ENCODE measurements around the gene NRDE2. TPM values are rescaled to one million over a fixed set of nuclear protein-coding genes. Genes with fewer than 3 reads are reported as not detected.

The NRDE2 gene
- total RNA-seq, 6 experiments from 2014 or later = 7.9 to 16.3 (median 13.8) TPM

DNA sequence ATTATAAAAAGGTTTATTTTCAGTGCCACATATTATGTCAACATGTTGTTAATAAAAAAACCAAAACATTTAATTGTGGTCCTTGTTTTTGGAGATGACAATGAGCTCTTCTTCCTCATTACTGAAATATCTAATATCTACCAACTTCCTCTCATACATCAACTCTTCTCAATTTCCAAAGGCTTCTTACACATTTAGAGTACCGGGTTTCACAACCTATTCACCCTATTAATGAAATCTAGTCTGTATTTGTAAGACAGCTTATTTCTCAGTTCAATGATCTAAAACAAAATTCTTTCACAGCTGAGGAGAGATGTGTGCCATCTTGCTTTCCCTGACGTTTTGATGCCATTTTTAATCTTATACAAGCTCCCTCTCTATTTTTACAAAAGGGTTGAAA lies 14.5 kb downstream of the NRDE2 start:
- no peak for ATAC-seq
- no peak for DNase-seq
- peaks cover 0 to 11% (median 3%) of the 10 kb centered on the region in 4 donors for H3K4me1 ChIP-seq
- H3K27ac ChIP-seq = no peak overlapping the region
- 53% methylated on average over 2 of the region's 2 CpGs for WGBS (ENCODE audit: insufficient coverage, low coverage, low lambda C conversion rate, missing lambda C conversion rate)
- intact Hi-C loops (cut with DNase I) = no loop called here
- no peak overlapping the region for H3K4me3 ChIP-seq
- H3K9me3 ChIP-seq = no peaks in the 10 kb centered on the region
- H3K36me3 ChIP-seq = peaks cover 0 to 30% (median 4%) of the 10 kb centered on the region in 4 donors
- no peaks in the 10 kb centered on the region for H3K27me3 ChIP-seq
- no peak for TF ChIP-seq POLR2A (IDR thresholded peaks at IDR 0.05)
- no peak for TF ChIP-seq CTCF (IDR thresholded peaks at IDR 0.05)

DNA sequence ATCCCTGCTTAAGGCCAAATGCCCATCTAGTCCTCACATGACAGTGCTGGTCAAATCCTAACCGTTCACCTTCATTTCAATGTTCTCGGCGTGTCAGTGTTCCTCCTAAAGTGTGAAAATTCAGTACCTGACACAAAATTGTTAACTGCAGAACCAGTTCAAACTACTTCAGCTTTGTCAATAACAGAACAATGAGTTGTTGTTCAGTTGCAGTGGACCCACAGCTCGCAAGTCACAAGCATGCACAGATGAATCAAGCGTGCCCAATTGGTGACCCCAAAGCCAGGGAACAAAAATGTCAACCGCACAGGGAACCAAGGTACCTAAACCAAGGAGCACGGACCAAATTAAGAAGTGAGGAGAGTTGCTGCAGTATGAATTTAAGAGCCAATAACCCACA lies 23.2 kb downstream of the NRDE2 start:
- Histone ChIP-seq H3K4me3 (no peak overlapping the region), H3K27ac (no peak overlapping the region), H3K9me3 (no peaks in the 10 kb centered on the region), H3K4me1 (peaks cover 0 to 10% (median 4%) of the 10 kb centered on the region in 4 donors), H3K36me3 (peaks cover 0 to 26% (median 2%) of the 10 kb centered on the region in 4 donors), H3K27me3 (no peaks in the 10 kb centered on the region)
- DNase-seq (no peak), ATAC-seq (no peak)
- 88% methylated on average over 7 of the region's 7 CpGs for WGBS (ENCODE audit: insufficient coverage, low coverage, low lambda C conversion rate, missing lambda C conversion rate)
- intact Hi-C loops (cut with DNase I) = no loop called here
- TF ChIP-seq POLR2A (IDR thresholded peaks at IDR 0.05) (no peak), CTCF (IDR thresholded peaks at IDR 0.05) (no peak)

- 32% methylated on average over 4 of the region's 4 CpGs for WGBS (ENCODE audit: insufficient coverage, low coverage, low lambda C conversion rate, missing lambda C conversion rate)
- no peaks in the 10 kb centered on the region for H3K27me3 ChIP-seq
- ATAC-seq = peak in 3 of 4 donors; percentile 13 to 56 (median 13)
- no peak for DNase-seq
- no peaks in the 10 kb centered on the region for H3K9me3 ChIP-seq
- peaks cover 0 to 18% (median 0%) of the 10 kb centered on the region in 4 donors for H3K36me3 ChIP-seq
- intact Hi-C loops (cut with DNase I) = no loop called here
- peaks cover 0 to 32% (median 11%) of the 10 kb centered on the region in 4 donors for H3K4me1 ChIP-seq
- H3K27ac ChIP-seq = no peak overlapping the region
- H3K4me3 ChIP-seq = no peak overlapping the region
- TF ChIP-seq CTCF (IDR thresholded peaks at IDR 0.05) (no peak), POLR2A (IDR thresholded peaks at IDR 0.05) (no peak)
Observed at GRCh38 chr14:90305176-90305601, 26.6 kb downstream of the NRDE2 start.

DNA sequence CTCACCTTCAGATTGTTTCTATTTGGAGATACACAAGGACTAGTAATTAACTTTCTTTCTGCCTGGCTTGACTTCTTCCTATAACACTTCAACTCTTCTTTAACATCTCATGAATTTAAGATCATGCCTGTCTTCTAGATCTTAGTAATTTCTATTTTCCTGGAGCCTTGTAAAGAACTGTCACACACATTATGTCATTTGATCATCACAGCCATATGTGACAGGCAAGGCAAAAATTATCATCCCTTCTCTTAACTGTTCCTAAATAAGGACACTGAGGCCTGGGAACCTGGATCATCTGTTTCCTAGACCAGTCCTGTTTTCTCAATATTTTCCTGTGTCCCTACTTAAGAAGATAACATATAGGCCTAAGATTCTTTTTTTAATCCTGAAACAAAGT lies 27.2 kb downstream of the NRDE2 start:
- Histone ChIP-seq H3K4me3 (no peak overlapping the region), H3K9me3 (no peaks in the 10 kb centered on the region), H3K27ac (no peak overlapping the region), H3K36me3 (peaks cover 0 to 18% (median 0%) of the 10 kb centered on the region in 4 donors), H3K27me3 (no peaks in the 10 kb centered on the region), H3K4me1 (peaks cover 0 to 32% (median 11%) of the 10 kb centered on the region in 4 donors)
- intact Hi-C loops (cut with DNase I) = no loop called here
- DNase-seq = no peak
- no peak for TF ChIP-seq POLR2A (IDR thresholded peaks at IDR 0.05)
- TF ChIP-seq CTCF (IDR thresholded peaks at IDR 0.05) = no peak
- no peak for ATAC-seq

DNA sequence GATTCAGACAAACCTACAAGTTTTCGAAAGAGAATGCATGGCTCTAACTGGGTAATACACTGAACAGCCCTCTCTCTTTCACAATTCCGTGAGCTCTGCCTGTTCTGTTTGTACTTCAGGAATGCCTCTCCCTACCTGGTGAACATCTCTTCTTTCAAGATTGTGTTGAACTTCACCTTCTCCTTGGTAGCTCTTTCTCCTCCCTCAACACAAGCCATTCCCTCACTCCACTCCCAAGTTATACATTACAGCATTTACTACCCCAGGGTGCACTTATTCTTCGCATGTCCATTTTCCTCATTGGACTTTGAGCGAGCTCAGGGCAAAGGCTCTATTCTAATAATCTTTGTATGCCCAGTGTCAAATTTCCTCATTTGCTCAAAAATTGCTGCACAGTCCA lies 28.3 kb downstream of the NRDE2 start:
- no peak for DNase-seq
- Histone ChIP-seq H3K27me3 (no peaks in the 10 kb centered on the region), H3K4me3 (no peak overlapping the region), H3K27ac (no peak overlapping the region), H3K9me3 (no peaks in the 10 kb centered on the region), H3K36me3 (peaks cover 0 to 18% (median 0%) of the 10 kb centered on the region in 4 donors), H3K4me1 (peaks cover 0 to 32% (median 11%) of the 10 kb centered on the region in 4 donors)
- peak; percentile 20 to 53 (median 32) for ATAC-seq
- intact Hi-C loops (cut with DNase I) = no loop called here
- no peak for TF ChIP-seq POLR2A (IDR thresholded peaks at IDR 0.05)
- no peak for TF ChIP-seq CTCF (IDR thresholded peaks at IDR 0.05)
- 31% methylated on average over 4 of the region's 4 CpGs for WGBS (ENCODE audit: insufficient coverage, low coverage, low lambda C conversion rate, missing lambda C conversion rate)
